NCI-H2227 treated with DMSO at 0.1 percent for 48 hours (cell line): Measurements from ENCODE around the gene RDH11.
"Not testable (repeated sequence)": the region's sequence is repeated elsewhere in the genome, so short reads cannot be mapped to it uniquely, and the experiment has no call there.

Experiments used
- DNase-seq: peaks from one replicate; lab custom pipeline; 2025; lab: John Stamatoyannopoulos, UW

Gene RDH11

DNA sequence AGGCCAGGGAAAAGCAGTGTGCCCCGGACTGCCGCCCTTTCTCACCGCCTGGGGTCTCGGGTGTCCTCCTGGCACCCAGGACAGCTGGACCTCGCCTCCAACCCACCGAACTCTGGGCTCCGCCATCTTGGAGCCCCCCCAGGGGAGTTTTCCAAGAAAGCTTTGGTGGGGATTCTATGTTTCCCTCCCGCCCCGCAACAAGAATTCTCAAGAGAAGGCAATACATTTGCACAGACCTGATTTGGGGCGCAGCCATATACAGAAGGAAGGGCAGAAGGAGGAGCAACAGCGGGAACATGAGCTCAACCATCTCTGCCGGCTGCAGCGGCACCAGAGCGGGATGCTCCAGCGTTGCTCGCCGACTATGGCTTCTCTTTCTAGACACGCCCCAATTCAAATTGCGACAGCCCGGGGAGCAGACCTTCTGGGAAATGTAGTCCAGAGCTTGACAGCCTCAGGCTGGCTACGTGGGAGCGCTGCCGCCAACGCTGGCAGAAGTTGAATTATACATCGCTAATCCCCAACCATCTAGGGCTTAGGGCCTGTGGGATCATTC, at the start of gene RDH11:
Gene RDH11 (minus strand): TSS at position 371 of the 556 bp plus-strand sequence. CDS start 61 bp downstream, at position 310.
- peak; percentile 91 for DNase-seq

- DNase-seq = no peak
Measured at GRCh38 chr14:67744046-67744445, 48.5 kb upstream of the RDH11 start.

- DNase-seq = no peak
Measured at GRCh38 chr14:67738740-67739504, 43.4 kb upstream of the RDH11 start.

- DNase-seq = no peak
Measured at GRCh38 chr14:67736771-67737170, 41.2 kb upstream of the RDH11 start.

GRCh38 chr14:67735336-67736147, 40.0 kb upstream of the RDH11 start:
- DNase-seq = no peak

- no peak for DNase-seq
Measured at GRCh38 chr14:67734675-67735074, 39.1 kb upstream of the RDH11 start.

GRCh38 chr14:67733616-67734015, 38.1 kb upstream of the RDH11 start:
- no peak for DNase-seq

GRCh38 chr14:67729072-67729885, 33.7 kb upstream of the RDH11 start:
- DNase-seq = no peak

DNA sequence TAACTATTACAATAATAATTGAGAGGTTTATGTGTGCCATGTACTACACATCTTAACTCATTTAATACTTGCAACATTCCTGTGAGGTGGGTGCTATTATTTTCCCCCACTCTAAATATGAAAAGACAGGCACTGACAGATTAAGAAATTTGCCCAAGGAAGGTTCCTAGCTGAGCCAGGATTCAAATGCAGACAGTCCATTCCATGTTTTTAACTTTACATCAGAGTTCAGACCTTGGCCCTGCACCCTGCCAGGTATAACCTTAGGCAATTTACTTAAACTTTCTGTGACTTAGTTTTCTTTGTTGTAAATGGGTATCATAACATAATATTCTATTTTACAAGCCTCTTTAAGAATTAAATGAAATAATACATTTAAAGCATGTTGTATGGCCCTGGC, 32.7 kb upstream of the RDH11 start:
- no peak for DNase-seq

- no peak for DNase-seq
Measured at GRCh38 chr14:67727361-67727760, 31.8 kb upstream of the RDH11 start.

DNA sequence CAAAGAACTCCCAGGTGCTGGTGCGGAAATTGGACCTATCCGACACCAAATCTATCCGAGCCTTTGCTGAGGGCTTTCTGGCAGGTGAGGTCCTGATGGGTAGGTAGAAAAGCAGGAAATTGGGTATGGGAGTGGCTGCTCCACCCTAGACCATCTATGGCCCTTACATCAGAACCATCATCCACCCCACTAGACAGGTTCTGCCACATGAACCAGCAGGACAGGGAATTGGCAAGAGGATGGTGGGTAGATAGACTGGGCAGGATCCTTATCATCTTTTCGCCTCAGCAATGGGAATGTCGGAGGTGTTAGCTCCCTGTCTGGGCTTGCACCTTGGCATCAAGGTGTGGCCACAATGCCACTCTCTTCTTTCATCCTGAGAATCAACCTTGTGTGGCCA, 29.6 kb upstream of the RDH11 start:
- no peak for DNase-seq

DNA sequence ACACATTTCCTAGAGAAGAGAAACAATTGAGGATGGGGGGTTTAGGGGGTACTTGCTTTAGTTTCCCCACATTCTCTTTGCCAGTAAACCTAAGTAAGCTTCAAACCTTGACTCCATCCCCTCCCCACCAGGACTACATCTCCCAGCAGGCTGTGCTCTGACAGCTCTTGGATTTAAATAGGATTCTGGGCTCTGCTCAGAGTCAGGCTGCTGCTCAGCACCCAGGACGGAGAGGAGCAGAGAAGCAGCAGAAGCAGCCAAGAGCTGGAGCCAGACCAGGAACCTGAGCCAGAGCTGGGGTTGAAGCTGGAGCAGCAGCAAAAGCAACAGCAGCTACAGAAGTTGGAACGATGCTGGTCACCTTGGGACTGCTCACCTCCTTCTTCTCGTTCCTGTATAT, 26.7 kb upstream of the RDH11 start:
- peak; percentile 27 for DNase-seq

DNA sequence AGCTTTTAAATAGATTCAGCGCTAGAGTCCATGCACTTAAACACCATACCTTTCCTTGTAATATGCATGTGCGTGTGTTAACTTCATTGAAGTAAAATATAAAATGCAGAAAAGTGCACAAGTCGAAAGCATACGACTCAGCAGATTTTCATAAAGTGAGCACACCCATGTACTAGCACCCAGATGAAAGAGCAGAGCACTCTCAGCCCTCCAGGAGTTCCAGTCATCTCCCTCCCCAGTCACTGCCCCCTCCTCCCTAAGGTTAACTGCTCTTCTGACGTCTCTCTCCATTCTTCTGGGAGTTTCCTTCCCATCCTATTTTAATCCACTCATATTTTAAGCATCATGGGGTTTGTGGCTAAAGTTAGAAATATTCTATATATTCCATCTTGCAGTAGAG, 26.3 kb upstream of the RDH11 start:
- no peak for DNase-seq

- DNase-seq = no peak
Measured at GRCh38 chr14:67719866-67720265, 24.3 kb upstream of the RDH11 start.

- not testable (repeated sequence) for DNase-seq
Measured at GRCh38 chr14:67719385-67719784, 23.8 kb upstream of the RDH11 start.

GRCh38 chr14:67718265-67718664, 22.7 kb upstream of the RDH11 start:
- DNase-seq = no peak

- no peak for DNase-seq
Measured at GRCh38 chr14:67717048-67717447, 21.5 kb upstream of the RDH11 start.

- no peak for DNase-seq
Measured at GRCh38 chr14:67710209-67710608, 14.6 kb upstream of the RDH11 start.

GRCh38 chr14:67709796-67710195, 14.2 kb upstream of the RDH11 start:
- DNase-seq = not testable (repeated sequence)

DNA sequence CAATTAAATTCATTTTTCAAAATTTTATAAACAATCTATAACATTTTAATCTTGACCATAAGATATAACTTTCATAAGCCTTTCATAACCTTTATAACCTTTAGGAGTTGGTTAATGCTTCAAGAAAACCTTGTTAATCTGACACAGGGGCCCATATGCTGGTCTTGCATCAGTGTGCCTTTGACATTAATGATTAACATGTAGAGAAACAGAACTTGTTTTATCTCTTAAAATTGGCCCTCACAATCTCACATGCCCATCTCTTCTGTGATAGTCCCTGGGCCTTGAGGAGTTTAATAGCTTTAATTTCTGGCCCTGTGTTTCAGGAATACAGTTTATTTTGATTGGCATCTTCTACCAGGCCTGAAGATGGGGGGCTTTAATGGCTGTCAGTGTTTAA, 13.8 kb upstream of the RDH11 start:
- not testable (repeated sequence) for DNase-seq

GRCh38 chr14:67705211-67705610, 9.6 kb upstream of the RDH11 start:
- DNase-seq = no peak

DNA sequence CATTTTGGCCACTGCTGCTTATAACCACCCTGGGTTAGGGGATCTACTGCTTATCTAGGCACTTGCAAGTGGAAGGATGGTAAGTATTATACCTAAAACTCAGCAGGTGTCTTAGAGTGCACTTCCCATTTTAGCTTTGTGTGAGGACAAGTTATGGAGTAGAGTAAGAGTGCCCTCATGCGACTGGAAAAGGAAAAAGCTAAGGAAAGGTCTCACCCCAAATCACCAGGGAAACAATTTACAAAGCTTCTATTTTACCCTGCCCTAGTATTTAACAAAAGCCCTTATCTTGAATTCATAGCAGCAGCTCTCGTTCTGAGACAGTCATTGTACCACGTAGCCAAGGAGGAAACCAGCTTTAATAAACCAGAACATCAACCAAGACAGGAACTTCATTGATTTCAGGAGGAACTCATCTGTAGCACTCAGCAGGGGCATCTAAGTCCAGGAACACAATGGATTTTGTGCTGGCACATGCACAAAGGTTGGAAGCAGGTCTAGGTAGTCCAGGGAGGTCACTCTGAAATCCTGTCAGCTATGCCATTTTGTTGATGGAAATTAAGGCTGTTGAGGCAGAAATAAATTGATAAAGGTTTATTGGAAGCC, 9.0 kb upstream of the RDH11 start:
- DNase-seq = peak; percentile 54
